ENCODE data around the gene NOPCHAP1.

DNA sequence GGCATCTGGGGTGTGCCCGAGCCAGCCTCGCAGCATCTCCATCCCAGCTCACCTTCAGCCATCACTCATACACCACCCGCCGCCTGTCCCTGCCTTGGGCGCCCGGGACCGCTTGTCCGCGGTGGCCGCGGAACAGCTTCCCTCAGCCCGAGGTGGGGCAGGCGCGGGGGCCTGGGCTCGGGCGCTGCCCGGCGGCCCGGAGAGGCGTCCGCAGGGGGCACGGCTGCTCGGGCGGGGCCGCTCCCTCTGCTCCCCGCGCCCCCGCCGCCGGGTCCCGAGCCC lies 28.5 kb upstream of the NOPCHAP1 start:
- no peak for TF ChIP-seq CTCF (IDR thresholded peaks at IDR 0.05)
- TF ChIP-seq EZH2 (IDR thresholded peaks at IDR 0.05; ENCODE audit: borderline replicate concordance, insufficient read depth, low read depth, low read length, poor library complexity, severe bottlenecking), result no peak

All from B cell (primary cell).